Stomach smooth muscle (tissue), 2 donors: ENCODE results near the gene CLUH.

Experiments used
- H3K27ac ChIP-seq: one replicate; pipeline ENCODE4 v1.7.0; 2013; ENCODE audit warnings: mild to moderate bottlenecking, low read length, inconsistent platforms
- H3K27me3 ChIP-seq, 2 donors: one replicate each; pipeline ENCODE4 v1.7.0; 2013; ENCODE audit warnings: low read length in 2 of 2; ENCODE audit not compliant: insufficient read depth in 2 of 2, control insufficient read depth in 1 of 2
- H3K36me3 ChIP-seq, 2 donors: one replicate each; pipeline ENCODE4 v1.7.0; 2013; ENCODE audit warnings: low read length in 2 of 2; ENCODE audit not compliant: control insufficient read depth in 2 of 2, insufficient read depth in 2 of 2
- H3K4me1 ChIP-seq: one replicate; pipeline ENCODE4 v1.7.0; 2013; ENCODE audit warnings: low read length; ENCODE audit not compliant: control insufficient read depth, insufficient read depth
- H3K4me3 ChIP-seq, 2 donors: one replicate each; pipeline ENCODE4 v1.7.0; 2013; ENCODE audit warnings: low read length in 2 of 2
- H3K9ac ChIP-seq, 2 donors: one replicate each; pipeline ENCODE4 v1.7.0; 2013; ENCODE audit warnings: low read length in 2 of 2, mild to moderate bottlenecking in 1 of 2
- H3K9me3 ChIP-seq, 2 donors: one replicate each; pipeline ENCODE4 v1.7.0; 2013; ENCODE audit warnings: low read length in 2 of 2; ENCODE audit not compliant: control insufficient read depth in 2 of 2
- donor health status: healthy.
- donor health status: Pancreatic carcinoma.

The CLUH gene

GRCh38 chr17:2693561-2694380 is 17.8 kb downstream of the CLUH start:
- no peak overlapping the region for H3K27ac ChIP-seq
- H3K27me3 ChIP-seq = no peaks in the 10 kb centered on the region
- no peak overlapping the region for H3K4me3 ChIP-seq
- peaks cover 8% of the 10 kb centered on the region for H3K4me1 ChIP-seq
- H3K9ac ChIP-seq = no peak overlapping the region
- H3K36me3 ChIP-seq = peaks cover 32 to 41% of the 10 kb centered on the region in 2 donors
- H3K9me3 ChIP-seq = no peaks in the 10 kb centered on the region

- peaks cover 25 to 38% of the 10 kb centered on the region in 2 donors for H3K36me3 ChIP-seq
- H3K9ac ChIP-seq = no peak overlapping the region
- no peak overlapping the region for H3K27ac ChIP-seq
Observed at GRCh38 chr17:2692781-2693135, 18.8 kb downstream of the CLUH start.

GRCh38 chr17:2691965-2692780 is 19.4 kb downstream of the CLUH start:
- no peaks in the 10 kb centered on the region for H3K9me3 ChIP-seq
- no peak overlapping the region for H3K4me3 ChIP-seq
- peaks cover 11% of the 10 kb centered on the region for H3K4me1 ChIP-seq
- H3K9ac ChIP-seq = no peak overlapping the region
- H3K36me3 ChIP-seq = peaks cover 22 to 38% of the 10 kb centered on the region in 2 donors
- no peaks in the 10 kb centered on the region for H3K27me3 ChIP-seq
- H3K27ac ChIP-seq = no peak overlapping the region

More at GRCh38 chr17:2692781-2693135, 18.8 kb downstream of the CLUH start:
- Histone ChIP-seq H3K9me3 (no peaks in the 10 kb centered on the region), H3K27me3 (no peaks in the 10 kb centered on the region), H3K4me3 (no peak overlapping the region), H3K4me1 (peaks cover 8% of the 10 kb centered on the region)

GRCh38 chr17:2691069-2691871 is 20.3 kb downstream of the CLUH start:
- peaks cover 18 to 32% of the 10 kb centered on the region in 2 donors for H3K36me3 ChIP-seq
- no peaks in the 10 kb centered on the region for H3K9me3 ChIP-seq
- H3K9ac ChIP-seq = no peak overlapping the region
- H3K4me1 ChIP-seq = peaks cover 20% of the 10 kb centered on the region
- H3K27ac ChIP-seq = no peak overlapping the region
- H3K27me3 ChIP-seq = no peaks in the 10 kb centered on the region
- H3K4me3 ChIP-seq = no peak overlapping the region

- Histone ChIP-seq H3K9me3 (no peaks in the 10 kb centered on the region), H3K4me3 (no peak overlapping the region), H3K27me3 (no peaks in the 10 kb centered on the region), H3K27ac (no peak overlapping the region), H3K4me1 (peaks cover 22% of the 10 kb centered on the region), H3K9ac (no peak overlapping the region), H3K36me3 (peaks cover 11 to 26% of the 10 kb centered on the region in 2 donors)
Observed at GRCh38 chr17:2690165-2691068, 21.1 kb downstream of the CLUH start.

- H3K9ac ChIP-seq = no peak overlapping the region
- no peak overlapping the region for H3K4me3 ChIP-seq
- H3K36me3 ChIP-seq = peaks cover 11 to 21% of the 10 kb centered on the region in 2 donors
- H3K27me3 ChIP-seq = no peaks in the 10 kb centered on the region
- H3K9me3 ChIP-seq = no peaks in the 10 kb centered on the region
- no peak overlapping the region for H3K27ac ChIP-seq
- H3K4me1 ChIP-seq = peaks cover 22% of the 10 kb centered on the region
Observed at GRCh38 chr17:2689411-2690164, 22.0 kb downstream of the CLUH start.

GRCh38 chr17:2688351-2689342 is 22.9 kb downstream of the CLUH start:
- Histone ChIP-seq H3K36me3 (peaks cover 12 to 24% of the 10 kb centered on the region in 2 donors), H3K27ac (no peak overlapping the region), H3K9ac (no peak overlapping the region), H3K4me1 (peaks cover 29% of the 10 kb centered on the region), H3K4me3 (no peak overlapping the region), H3K27me3 (no peaks in the 10 kb centered on the region), H3K9me3 (no peaks in the 10 kb centered on the region)

GRCh38 chr17:2687074-2687418 is 24.5 kb downstream of the CLUH start:
- Histone ChIP-seq H3K4me1 (peaks cover 29% of the 10 kb centered on the region), H3K4me3 (peak overlapping the region in 1 of 2 donors; percentile 15), H3K27ac (peak overlapping the region; percentile 37), H3K36me3 (peaks cover 17 to 18% of the 10 kb centered on the region in 2 donors), H3K27me3 (no peaks in the 10 kb centered on the region), H3K9ac (no peak overlapping the region), H3K9me3 (no peaks in the 10 kb centered on the region)

GRCh38 chr17:2685696-2686095 is 25.9 kb downstream of the CLUH start:
- Histone ChIP-seq H3K4me3 (no peak overlapping the region), H3K9ac (no peak overlapping the region), H3K27me3 (no peaks in the 10 kb centered on the region), H3K9me3 (no peaks in the 10 kb centered on the region), H3K36me3 (peaks cover 22% of the 10 kb centered on the region in 2 donors), H3K27ac (peak overlapping the region; percentile 37), H3K4me1 (peaks cover 29% of the 10 kb centered on the region)
